ENCODE results near the gene ENPP4. TPM values are rescaled to one million over a fixed set of nuclear protein-coding genes. Genes with fewer than 3 reads are reported as not detected.

Gene ENPP4
- total and polyA plus RNA-seq, 4 donors = 10.1 to 27.0 (median 16.0) TPM

Other genes with a start within 250 kb of the ENPP4 start
- gene CLIC5, start 114.1 kb upstream of the ENPP4 start, total RNA-seq = 1 to 10 TPM; 3.7 to 9.2 TPM
- 1 to 10 TPM in 1 of 2 donors, under 1 TPM in 1; 0.10 to 5.8 TPM for gene CLIC5, start 114.1 kb upstream of the ENPP4 start, polyA plus RNA-seq
- gene ENPP5, start 41.0 kb downstream of the ENPP4 start, total RNA-seq = 1 to 10 TPM; 3.7 to 4.0 TPM
- gene ENPP5, start 41.0 kb downstream of the ENPP4 start, polyA plus RNA-seq = 1 to 10 TPM; 1.7 to 2.9 TPM